Liver (tissue), 9 donors: ENCODE measurements around the gene TBC1D3B. TPM values are rescaled to one million over a fixed set of nuclear protein-coding genes. Genes with fewer than 3 reads are reported as not detected.

Source experiments
- DNase-seq: peaks from one replicate; pipeline ENCODE4 v3.0.0-alpha.2; 2017; ENCODE audit warnings: low spot score
- H3K27ac ChIP-seq, 2 donors: one replicate each; pipeline ENCODE4 v1.7.0; 2013; ENCODE audit warnings: inconsistent platforms in 2 of 2, low read length in 2 of 2, control low read depth in 1 of 2, low read depth in 1 of 2, mild to moderate bottlenecking in 1 of 2
- H3K27me3 ChIP-seq, 4 donors: one replicate each; pipeline versions ENCODE4 v1.6.1 to v1.7.0; 2013; ENCODE audit warnings: low read length in 3 of 4, inconsistent platforms in 1 of 4, mild to moderate bottlenecking in 1 of 4, moderate library complexity in 1 of 4; ENCODE audit not compliant: control insufficient read depth in 4 of 4, insufficient read depth in 4 of 4
- H3K36me3 ChIP-seq, 4 donors: one replicate each; pipeline versions ENCODE4 v1.6.1 to v1.7.0; 2013; ENCODE audit warnings: low read length in 3 of 4, mild to moderate bottlenecking in 3 of 4, low read depth in 1 of 4, moderate library complexity in 1 of 4; ENCODE audit not compliant: control insufficient read depth in 4 of 4, insufficient read depth in 3 of 4
- H3K4me1 ChIP-seq, 4 donors: one replicate each; pipeline versions ENCODE4 v1.6.1 to v1.7.0; 2013; ENCODE audit warnings: low read length in 3 of 4, mild to moderate bottlenecking in 3 of 4, moderate library complexity in 1 of 4; ENCODE audit not compliant: control insufficient read depth in 4 of 4, insufficient read depth in 4 of 4
- H3K4me3 ChIP-seq, 3 donors: one replicate each; pipeline versions ENCODE4 v1.6.1 to v1.7.0; 2013; ENCODE audit warnings: low read length in 3 of 3, control low read depth in 1 of 3, low read depth in 1 of 3, mild to moderate bottlenecking in 1 of 3
- H3K9ac ChIP-seq, 2 donors: one replicate each; pipeline ENCODE4 v1.7.0; 2013; ENCODE audit warnings: low read length in 2 of 2, mild to moderate bottlenecking in 2 of 2, moderate library complexity in 2 of 2, control low read depth in 1 of 2, low read depth in 1 of 2
- H3K9me3 ChIP-seq, 4 donors: one replicate each; pipeline versions ENCODE4 v1.6.1 to v1.7.0; 2013; ENCODE audit warnings: low read length in 3 of 4; ENCODE audit not compliant: control insufficient read depth in 4 of 4
- EGR1 ChIP-seq, 2 donors: IDR thresholded peaks; 2 replicates each; pipeline ENCODE4 v1.6.1; 2016 to 2018; ENCODE audit warnings: antibody characterized with exemption in 2 of 2, low read depth in 2 of 2
- FOXA1 ChIP-seq: IDR thresholded peaks from 2 replicates; pipeline ENCODE4 v1.6.1; 2016; ENCODE audit warnings: antibody characterized with exemption
- FOXA2 ChIP-seq: IDR thresholded peaks from 2 replicates; pipeline ENCODE4 v1.6.1; 2016; ENCODE audit warnings: antibody characterized with exemption
- GABPA ChIP-seq, 2 donors: IDR thresholded peaks in 1 of 2; conservative IDR thresholded peaks in 1 of 2; 2 replicates each; pipeline ENCODE4 v1.6.1; 2016; ENCODE audit warnings: antibody characterized with exemption in 2 of 2, mild to moderate bottlenecking in 1 of 2, moderate library complexity in 1 of 2
- HNF4A ChIP-seq, 2 donors: conservative IDR thresholded peaks; 2 replicates each; pipeline ENCODE4 v1.6.1; 2016; ENCODE audit warnings: antibody characterized with exemption in 2 of 2, mild to moderate bottlenecking in 2 of 2
- HNF4G ChIP-seq: IDR thresholded peaks from 2 replicates; pipeline ENCODE4 v1.6.1; 2016; ENCODE audit warnings: antibody characterized with exemption
- JUND ChIP-seq, 2 donors: IDR thresholded peaks; 2 replicates each; pipeline ENCODE4 v1.6.1; 2016; ENCODE audit warnings: antibody characterized with exemption in 2 of 2
- NR2F2 ChIP-seq: IDR thresholded peaks from 2 replicates; pipeline ENCODE4 v1.6.1; 2016; ENCODE audit warnings: antibody characterized with exemption
- RAD21 ChIP-seq, 2 donors: IDR thresholded peaks; 2 replicates each; pipeline ENCODE4 v1.6.1; 2016; ENCODE audit warnings: antibody characterized with exemption in 2 of 2, mild to moderate bottlenecking in 2 of 2
- RXRA ChIP-seq, 2 donors: IDR thresholded peaks; 2 replicates each; pipeline ENCODE4 v1.6.1; 2017 to 2018; ENCODE audit warnings: antibody characterized with exemption in 2 of 2, mild to moderate bottlenecking in 1 of 2
- SP1 ChIP-seq: IDR thresholded peaks from 2 replicates; pipeline ENCODE4 v1.6.1; 2018; ENCODE audit warnings: antibody characterized with exemption, mild to moderate bottlenecking
- TAF1 ChIP-seq: conservative IDR thresholded peaks from 2 replicates; pipeline ENCODE4 v1.6.1; 2016; ENCODE audit warnings: antibody characterized with exemption, mild to moderate bottlenecking
- YY1 ChIP-seq: IDR thresholded peaks from 2 replicates; pipeline ENCODE4 v1.6.1; 2016; ENCODE audit warnings: antibody characterized with exemption, mild to moderate bottlenecking
- WGBS: extraction: QIAGEN DNeasy Blood & Tissue Kit; methylation state at CpG from one replicate; pipeline ENCODE4 v1.1.7; 2013; 5-methylcytosine and 5-hydroxymethylcytosine counted together
- polyA plus RNA-seq, 2 donors: library from polyadenylated mRNA; stranded (reverse) in 1 of 2; unstranded in 1 of 2; fragments of 200-250 nt in 1 of 2; fragments of >200 nt in 1 of 2; fragmentation: Nextera tagmentation in 1 of 2; extraction: Ambion mirVana in 1 of 2; gene quantifications; one replicate each; pipeline versions ENCODE4 v1.2.1 to v1.2.3, GENCODE V29; 2013 to 2015
- total RNA-seq, 2 donors: library from RNA; depleted of rRNA; stranded (reverse); fragments of >200 nt; gene quantifications; one replicate each; pipeline ENCODE4 v1.2.3, GENCODE V29; 2014
- TF ChIP-seq, protein P1 (sequence below): fragments of 150-350 bp; IDR thresholded peaks from 2 replicates; pipeline ENCODE4 v1.5.1; 2017; ENCODE audit warnings: improper control_type of control experiment, low read depth, low read length; ENCODE audit not compliant: missing input control
- TF ChIP-seq, protein P2 (sequence below): IDR thresholded peaks from 2 replicates; pipeline ENCODE4 v1.6.1; 2016; ENCODE audit warnings: antibody characterized with exemption
- TF ChIP-seq, protein P3 (sequence below): IDR thresholded peaks from 2 replicates; pipeline ENCODE4 v1.6.1; 2016; ENCODE audit warnings: antibody characterized with exemption, mild to moderate bottlenecking
- TF ChIP-seq, protein P4 (sequence below): IDR thresholded peaks from 2 replicates; pipeline ENCODE4 v1.6.1; 2016; ENCODE audit warnings: antibody characterized with exemption
- TF ChIP-seq, protein P5 (sequence below): IDR thresholded peaks from 2 replicates; pipeline ENCODE4 v1.6.1; 2016; ENCODE audit warnings: antibody characterized with exemption
- donor health status: healthy.
- donor health status: healthy.
- donor health status: healthy.
- donor health status: healthy.
- donor health status: healthy.

Gene TBC1D3B
- total and polyA plus RNA-seq, 4 donors = 0.42 to 1.8 (median 0.61) TPM

DNA sequence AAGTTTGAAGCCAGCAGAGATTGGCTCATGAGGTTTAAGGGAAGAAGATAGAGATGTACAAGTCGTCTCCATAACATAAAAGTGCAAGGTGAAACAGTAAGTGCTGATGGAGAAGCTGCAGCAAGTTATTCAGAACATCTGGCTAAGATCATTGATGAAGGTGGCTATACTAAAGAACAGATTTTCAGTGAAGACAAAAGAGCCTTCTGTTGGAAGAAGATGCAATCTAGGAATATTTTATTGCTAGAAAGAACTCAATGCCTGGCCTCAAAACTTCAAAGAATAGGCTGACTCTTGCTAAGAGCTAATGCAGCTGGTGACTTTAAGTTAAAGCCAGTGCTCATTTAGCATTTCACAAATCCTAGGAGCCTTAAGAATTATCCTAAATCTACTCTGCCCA is 46.8 kb downstream of the TBC1D3B start:
- TF ChIP-seq HNF4A (conservative IDR thresholded peaks at IDR 0.05) (no peak), JUND (IDR thresholded peaks at IDR 0.05) (no peak), YY1 (no peak), EGR1 (IDR thresholded peaks at IDR 0.05; ENCODE audit: low read depth in 2 of 2) (no peak), FOXA1 (no peak), RAD21 (IDR thresholded peaks at IDR 0.05) (no peak), FOXA2 (no peak), HNF4G (no peak), SP1 (no peak)
- no peak for DNase-seq
- 76% methylated on average over 1 of the region's 1 CpG for WGBS
- Histone ChIP-seq H3K9me3 (peaks cover 11 to 24% (median 19%) of the 10 kb centered on the region in 4 donors), H3K27ac (no peak overlapping the region), H3K36me3 (no peaks in the 10 kb centered on the region), H3K27me3 (no peaks in the 10 kb centered on the region), H3K4me3 (no peak overlapping the region), H3K4me1 (peaks cover 0 to 4% (median 4%) of the 10 kb centered on the region in 4 donors), H3K9ac (no peak overlapping the region)

DNA sequence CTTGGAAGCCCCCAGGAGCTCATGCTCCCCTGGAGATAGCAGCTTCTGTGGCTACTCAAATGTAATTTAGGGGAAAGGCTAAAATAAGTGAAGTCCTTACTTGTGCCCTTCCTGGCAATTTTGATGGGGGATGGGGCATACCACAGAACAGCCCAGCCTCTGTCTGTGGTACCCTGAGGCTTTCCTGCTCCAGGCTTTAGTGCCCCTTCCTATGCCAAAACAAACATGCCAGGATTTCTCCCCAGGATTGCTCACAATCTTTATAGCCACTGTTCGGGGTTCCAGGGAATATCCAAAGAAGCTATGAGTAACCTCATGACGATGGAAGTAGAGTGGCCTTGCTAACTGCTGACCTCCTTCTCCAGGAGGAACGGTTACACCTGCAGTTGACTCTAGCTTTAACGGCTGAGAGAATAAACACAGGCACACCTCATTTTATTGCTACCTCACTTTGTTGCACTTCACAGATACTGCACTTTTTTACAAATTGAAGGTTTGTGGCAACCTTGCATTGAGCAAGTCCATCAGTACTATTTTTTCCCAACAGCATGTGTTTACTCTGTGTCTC is 47.9 kb downstream of the TBC1D3B start:
- Histone ChIP-seq H3K4me3 (no peak overlapping the region), H3K36me3 (no peaks in the 10 kb centered on the region), H3K9ac (no peak overlapping the region), H3K9me3 (peaks cover 11 to 24% (median 20%) of the 10 kb centered on the region in 4 donors), H3K27ac (no peak overlapping the region), H3K4me1 (peaks cover 0 to 6% (median 4%) of the 10 kb centered on the region in 4 donors), H3K27me3 (no peaks in the 10 kb centered on the region)
- no peak for DNase-seq
- 84% methylated on average over 4 of the region's 4 CpGs for WGBS
- TF ChIP-seq, protein P1, sequence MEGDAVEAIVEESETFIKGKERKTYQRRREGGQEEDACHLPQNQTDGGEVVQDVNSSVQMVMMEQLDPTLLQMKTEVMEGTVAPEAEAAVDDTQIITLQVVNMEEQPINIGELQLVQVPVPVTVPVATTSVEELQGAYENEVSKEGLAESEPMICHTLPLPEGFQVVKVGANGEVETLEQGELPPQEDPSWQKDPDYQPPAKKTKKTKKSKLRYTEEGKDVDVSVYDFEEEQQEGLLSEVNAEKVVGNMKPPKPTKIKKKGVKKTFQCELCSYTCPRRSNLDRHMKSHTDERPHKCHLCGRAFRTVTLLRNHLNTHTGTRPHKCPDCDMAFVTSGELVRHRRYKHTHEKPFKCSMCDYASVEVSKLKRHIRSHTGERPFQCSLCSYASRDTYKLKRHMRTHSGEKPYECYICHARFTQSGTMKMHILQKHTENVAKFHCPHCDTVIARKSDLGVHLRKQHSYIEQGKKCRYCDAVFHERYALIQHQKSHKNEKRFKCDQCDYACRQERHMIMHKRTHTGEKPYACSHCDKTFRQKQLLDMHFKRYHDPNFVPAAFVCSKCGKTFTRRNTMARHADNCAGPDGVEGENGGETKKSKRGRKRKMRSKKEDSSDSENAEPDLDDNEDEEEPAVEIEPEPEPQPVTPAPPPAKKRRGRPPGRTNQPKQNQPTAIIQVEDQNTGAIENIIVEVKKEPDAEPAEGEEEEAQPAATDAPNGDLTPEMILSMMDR = no peak

DNA sequence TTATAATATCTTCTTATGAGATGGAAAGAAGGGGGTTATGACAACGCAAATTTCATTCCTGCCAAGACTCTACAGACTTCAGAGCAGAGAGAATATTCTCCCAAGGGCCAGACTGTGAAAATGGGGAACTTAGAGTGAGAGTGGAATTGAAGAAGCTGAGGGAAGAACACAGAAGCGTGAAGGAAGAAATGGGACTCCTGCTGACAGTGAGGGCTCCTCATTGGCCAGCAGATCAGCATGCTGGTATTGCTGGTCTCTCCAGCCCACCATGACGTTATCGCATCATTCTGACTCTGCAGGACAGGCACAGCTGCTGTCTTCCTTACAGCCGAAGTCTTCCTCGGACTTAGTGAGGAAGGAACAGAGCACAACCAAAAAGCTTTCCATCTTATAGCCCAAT is 48.5 kb downstream of the TBC1D3B start:
- Histone ChIP-seq H3K27me3 (no peaks in the 10 kb centered on the region), H3K4me3 (no peak overlapping the region), H3K9me3 (peaks cover 11 to 24% (median 20%) of the 10 kb centered on the region in 4 donors), H3K36me3 (no peaks in the 10 kb centered on the region), H3K27ac (no peak overlapping the region), H3K9ac (no peak overlapping the region), H3K4me1 (peaks cover 0 to 6% (median 4%) of the 10 kb centered on the region in 4 donors)
- TF ChIP-seq, protein P2, sequence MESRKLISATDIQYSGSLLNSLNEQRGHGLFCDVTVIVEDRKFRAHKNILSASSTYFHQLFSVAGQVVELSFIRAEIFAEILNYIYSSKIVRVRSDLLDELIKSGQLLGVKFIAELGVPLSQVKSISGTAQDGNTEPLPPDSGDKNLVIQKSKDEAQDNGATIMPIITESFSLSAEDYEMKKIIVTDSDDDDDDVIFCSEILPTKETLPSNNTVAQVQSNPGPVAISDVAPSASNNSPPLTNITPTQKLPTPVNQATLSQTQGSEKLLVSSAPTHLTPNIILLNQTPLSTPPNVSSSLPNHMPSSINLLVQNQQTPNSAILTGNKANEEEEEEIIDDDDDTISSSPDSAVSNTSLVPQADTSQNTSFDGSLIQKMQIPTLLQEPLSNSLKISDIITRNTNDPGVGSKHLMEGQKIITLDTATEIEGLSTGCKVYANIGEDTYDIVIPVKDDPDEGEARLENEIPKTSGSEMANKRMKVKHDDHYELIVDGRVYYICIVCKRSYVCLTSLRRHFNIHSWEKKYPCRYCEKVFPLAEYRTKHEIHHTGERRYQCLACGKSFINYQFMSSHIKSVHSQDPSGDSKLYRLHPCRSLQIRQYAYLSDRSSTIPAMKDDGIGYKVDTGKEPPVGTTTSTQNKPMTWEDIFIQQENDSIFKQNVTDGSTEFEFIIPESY = no peak
- TF ChIP-seq JUND (IDR thresholded peaks at IDR 0.05) (no peak), NR2F2 (no peak), RAD21 (IDR thresholded peaks at IDR 0.05) (no peak), SP1 (no peak), EGR1 (IDR thresholded peaks at IDR 0.05; ENCODE audit: low read depth in 2 of 2) (no peak), RXRA (IDR thresholded peaks at IDR 0.05) (no peak), FOXA2 (no peak), YY1 (no peak), HNF4G (no peak), GABPA (IDR thresholded peaks at IDR 0.05 in 1 of 2, conservative IDR thresholded peaks at IDR 0.05 in 1 of 2) (no peak), FOXA1 (no peak), HNF4A (conservative IDR thresholded peaks at IDR 0.05) (no peak), TAF1 (no peak)
- TF ChIP-seq, protein P3, sequence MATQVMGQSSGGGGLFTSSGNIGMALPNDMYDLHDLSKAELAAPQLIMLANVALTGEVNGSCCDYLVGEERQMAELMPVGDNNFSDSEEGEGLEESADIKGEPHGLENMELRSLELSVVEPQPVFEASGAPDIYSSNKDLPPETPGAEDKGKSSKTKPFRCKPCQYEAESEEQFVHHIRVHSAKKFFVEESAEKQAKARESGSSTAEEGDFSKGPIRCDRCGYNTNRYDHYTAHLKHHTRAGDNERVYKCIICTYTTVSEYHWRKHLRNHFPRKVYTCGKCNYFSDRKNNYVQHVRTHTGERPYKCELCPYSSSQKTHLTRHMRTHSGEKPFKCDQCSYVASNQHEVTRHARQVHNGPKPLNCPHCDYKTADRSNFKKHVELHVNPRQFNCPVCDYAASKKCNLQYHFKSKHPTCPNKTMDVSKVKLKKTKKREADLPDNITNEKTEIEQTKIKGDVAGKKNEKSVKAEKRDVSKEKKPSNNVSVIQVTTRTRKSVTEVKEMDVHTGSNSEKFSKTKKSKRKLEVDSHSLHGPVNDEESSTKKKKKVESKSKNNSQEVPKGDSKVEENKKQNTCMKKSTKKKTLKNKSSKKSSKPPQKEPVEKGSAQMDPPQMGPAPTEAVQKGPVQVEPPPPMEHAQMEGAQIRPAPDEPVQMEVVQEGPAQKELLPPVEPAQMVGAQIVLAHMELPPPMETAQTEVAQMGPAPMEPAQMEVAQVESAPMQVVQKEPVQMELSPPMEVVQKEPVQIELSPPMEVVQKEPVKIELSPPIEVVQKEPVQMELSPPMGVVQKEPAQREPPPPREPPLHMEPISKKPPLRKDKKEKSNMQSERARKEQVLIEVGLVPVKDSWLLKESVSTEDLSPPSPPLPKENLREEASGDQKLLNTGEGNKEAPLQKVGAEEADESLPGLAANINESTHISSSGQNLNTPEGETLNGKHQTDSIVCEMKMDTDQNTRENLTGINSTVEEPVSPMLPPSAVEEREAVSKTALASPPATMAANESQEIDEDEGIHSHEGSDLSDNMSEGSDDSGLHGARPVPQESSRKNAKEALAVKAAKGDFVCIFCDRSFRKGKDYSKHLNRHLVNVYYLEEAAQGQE = no peak
- TF ChIP-seq, protein P4, sequence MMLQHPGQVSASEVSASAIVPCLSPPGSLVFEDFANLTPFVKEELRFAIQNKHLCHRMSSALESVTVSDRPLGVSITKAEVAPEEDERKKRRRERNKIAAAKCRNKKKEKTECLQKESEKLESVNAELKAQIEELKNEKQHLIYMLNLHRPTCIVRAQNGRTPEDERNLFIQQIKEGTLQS = no peak
- TF ChIP-seq, protein P1 = no peak
- TF ChIP-seq, protein P5, sequence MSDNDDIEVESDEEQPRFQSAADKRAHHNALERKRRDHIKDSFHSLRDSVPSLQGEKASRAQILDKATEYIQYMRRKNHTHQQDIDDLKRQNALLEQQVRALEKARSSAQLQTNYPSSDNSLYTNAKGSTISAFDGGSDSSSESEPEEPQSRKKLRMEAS = no peak
- no peak for DNase-seq
- 89% methylated on average over 6 of the region's 6 CpGs for WGBS
